ENCODE data around the gene WDR81.
"Not testable (repeated sequence)": the region's sequence is repeated elsewhere in the genome, so short reads cannot be mapped to it uniquely, and the experiment has no call there.

WDR81 gene

DNA sequence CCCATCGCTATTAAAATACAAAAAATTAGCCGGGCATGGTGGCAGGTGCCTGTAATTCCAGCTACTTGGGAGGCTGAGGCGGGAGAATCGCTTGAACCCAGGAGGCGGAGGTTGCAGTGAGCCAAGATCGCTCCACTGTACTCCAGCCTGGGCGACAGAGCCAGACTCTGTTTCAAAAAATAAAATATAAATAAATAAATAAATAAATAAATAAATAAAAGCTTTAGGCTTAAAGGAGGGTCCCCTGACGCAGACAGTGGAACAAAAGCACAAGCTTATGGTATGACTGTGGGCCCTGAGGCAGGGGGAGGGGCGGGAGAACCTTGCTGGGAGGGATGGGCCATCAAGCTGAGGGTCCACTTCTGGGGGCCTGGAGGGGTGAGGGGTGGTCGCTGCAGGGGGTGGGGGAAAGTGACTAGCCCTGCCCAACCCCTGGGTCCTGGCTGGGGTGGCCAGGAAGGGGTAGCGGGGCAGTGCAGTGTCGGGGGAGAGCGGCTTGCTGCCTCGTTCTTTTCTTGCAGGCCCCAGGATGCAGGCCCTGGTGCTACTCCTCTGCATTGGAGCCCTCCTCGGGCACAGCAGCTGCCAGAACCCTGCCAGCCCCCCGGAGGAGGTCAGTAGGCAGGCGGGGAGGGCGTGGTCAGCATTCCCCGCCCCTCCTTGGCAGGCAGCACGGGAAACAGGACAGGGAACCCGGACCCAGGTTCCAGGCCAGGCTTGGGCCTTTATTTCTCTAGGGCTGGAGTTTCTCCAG lies 42.1 kb downstream of the WDR81 start:
- no peak overlapping the region for H3K4me3 ChIP-seq (ENCODE audit: control insufficient read depth, low read depth, low read length)
- DNase-seq (ENCODE audit: low read depth) = no peak
- TF ChIP-seq, protein P1, sequence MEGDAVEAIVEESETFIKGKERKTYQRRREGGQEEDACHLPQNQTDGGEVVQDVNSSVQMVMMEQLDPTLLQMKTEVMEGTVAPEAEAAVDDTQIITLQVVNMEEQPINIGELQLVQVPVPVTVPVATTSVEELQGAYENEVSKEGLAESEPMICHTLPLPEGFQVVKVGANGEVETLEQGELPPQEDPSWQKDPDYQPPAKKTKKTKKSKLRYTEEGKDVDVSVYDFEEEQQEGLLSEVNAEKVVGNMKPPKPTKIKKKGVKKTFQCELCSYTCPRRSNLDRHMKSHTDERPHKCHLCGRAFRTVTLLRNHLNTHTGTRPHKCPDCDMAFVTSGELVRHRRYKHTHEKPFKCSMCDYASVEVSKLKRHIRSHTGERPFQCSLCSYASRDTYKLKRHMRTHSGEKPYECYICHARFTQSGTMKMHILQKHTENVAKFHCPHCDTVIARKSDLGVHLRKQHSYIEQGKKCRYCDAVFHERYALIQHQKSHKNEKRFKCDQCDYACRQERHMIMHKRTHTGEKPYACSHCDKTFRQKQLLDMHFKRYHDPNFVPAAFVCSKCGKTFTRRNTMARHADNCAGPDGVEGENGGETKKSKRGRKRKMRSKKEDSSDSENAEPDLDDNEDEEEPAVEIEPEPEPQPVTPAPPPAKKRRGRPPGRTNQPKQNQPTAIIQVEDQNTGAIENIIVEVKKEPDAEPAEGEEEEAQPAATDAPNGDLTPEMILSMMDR (IDR thresholded peaks at IDR 0.05; ENCODE audit: control insufficient read depth, insufficient read depth, low read depth, low read length, missing control alignments) = no peak

DNA sequence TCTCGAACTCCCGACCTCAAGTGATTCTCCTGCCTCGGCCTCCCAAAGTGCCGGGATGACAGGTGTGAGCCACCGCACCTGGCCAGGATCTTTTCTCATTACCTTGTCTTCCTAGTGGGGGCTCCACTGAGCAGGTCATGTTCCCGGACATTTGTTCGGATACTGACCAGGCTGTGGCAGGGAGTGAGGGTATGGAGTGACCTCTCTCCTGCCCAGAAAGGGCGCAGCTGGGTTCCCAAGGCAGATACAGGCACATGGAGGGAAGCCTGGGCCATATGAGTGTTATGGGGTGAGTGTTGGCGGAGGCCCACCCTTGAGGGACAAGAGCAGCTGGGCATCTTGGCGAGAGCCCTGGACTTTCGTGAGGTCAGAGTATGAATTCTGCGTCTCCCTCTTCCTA lies 42.9 kb downstream of the WDR81 start:
- H3K4me3 ChIP-seq (ENCODE audit: control insufficient read depth, low read depth, low read length) = no peak overlapping the region
- TF ChIP-seq, protein P1 (IDR thresholded peaks at IDR 0.05; ENCODE audit: control insufficient read depth, insufficient read depth, low read depth, low read length, missing control alignments) = no peak
- DNase-seq (ENCODE audit: low read depth) = no peak

DNA sequence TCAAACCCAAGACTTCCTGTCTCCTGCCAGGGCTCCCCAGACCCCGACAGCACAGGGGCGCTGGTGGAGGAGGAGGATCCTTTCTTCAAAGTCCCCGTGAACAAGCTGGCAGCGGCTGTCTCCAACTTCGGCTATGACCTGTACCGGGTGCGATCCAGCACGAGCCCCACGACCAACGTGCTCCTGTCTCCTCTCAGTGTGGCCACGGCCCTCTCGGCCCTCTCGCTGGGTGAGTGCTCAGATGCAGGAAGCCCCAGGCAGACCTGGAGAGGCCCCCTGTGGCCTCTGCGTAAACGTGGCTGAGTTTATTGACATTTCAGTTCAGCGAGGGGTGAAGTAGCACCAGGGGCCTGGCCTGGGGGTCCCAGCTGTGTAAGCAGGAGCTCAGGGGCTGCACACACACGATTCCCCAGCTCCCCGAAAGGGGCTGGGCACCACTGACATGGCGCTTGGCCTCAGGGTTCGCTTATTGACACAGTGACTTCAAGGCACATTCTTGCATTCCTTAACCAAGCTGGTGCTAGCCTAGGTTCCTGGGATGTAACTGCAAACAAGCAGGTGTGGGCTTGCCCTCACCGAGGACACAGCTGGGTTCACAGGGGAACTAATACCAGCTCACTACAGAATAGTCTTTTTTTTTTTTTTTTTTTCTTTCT lies 45.4 kb downstream of the WDR81 start:
- TF ChIP-seq, protein P1 (IDR thresholded peaks at IDR 0.05; ENCODE audit: control insufficient read depth, insufficient read depth, low read depth, low read length, missing control alignments) = no peak
- no peak overlapping the region for H3K4me3 ChIP-seq (ENCODE audit: control insufficient read depth, low read depth, low read length)
- DNase-seq (ENCODE audit: low read depth) = no peak

DNA sequence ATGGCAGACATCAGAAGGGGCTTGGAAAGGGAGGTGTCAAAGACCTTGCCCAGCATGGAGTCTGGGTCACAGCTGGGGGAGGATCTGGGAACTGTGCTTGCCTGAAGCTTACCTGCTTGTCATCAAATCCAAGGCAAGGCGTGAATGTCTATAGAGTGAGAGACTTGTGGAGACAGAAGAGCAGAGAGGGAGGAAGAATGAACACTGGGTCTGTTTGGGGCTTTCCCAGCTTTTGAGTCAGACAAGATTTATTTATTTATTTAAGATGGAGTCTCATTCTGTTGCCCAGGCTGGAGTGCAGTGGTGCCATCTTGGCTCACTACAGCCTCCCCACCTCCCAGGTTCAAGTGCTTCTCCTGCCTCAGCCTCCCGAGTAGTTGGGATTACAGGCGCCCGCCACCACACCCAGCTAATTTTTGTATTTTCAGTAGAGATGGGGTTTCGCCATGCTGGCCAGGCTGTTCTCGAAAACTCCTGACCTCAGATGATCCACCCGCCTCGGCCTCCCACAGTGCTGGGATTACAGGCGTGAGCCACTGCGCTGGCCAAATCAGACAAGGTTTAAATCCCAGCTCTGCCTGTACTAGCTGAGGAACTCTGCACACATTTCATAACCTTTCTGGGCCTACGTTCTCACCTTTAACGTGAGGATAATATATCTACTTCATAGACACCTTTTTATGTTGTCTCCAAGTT lies 48.6 kb downstream of the WDR81 start:
- H3K4me3 ChIP-seq (ENCODE audit: control insufficient read depth, low read depth, low read length); DNase-seq (ENCODE audit: low read depth): not testable (repeated sequence)

DNA sequence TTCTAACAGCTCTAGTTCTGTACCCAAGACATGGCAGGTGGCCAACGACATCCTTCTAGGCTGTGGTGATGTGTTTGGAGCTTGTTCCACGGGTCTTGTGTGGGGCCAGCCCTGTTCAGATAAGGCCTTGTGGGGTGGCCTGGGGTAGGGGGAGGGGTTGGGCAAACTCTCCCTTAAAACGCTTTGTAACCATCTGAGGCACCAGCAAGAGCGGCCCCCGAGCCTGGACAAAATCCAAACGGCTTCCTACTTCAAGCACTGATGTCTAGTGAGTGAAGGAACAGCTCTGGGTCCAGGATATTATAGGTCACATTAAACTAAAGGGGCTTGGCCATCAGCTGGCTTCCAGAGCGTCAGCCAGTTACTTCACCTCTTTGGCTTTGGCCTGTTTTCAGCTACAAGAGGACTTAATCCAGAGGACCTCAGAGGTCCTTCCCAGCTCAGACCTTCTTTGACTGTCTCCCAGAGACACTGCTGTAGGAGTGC lies 49.2 kb downstream of the WDR81 start:
- DNase-seq (ENCODE audit: low read depth) = no peak
- TF ChIP-seq, protein P1 (IDR thresholded peaks at IDR 0.05; ENCODE audit: control insufficient read depth, insufficient read depth, low read depth, low read length, missing control alignments) = no peak
- H3K4me3 ChIP-seq (ENCODE audit: control insufficient read depth, low read depth, low read length) = no peak overlapping the region

DNA sequence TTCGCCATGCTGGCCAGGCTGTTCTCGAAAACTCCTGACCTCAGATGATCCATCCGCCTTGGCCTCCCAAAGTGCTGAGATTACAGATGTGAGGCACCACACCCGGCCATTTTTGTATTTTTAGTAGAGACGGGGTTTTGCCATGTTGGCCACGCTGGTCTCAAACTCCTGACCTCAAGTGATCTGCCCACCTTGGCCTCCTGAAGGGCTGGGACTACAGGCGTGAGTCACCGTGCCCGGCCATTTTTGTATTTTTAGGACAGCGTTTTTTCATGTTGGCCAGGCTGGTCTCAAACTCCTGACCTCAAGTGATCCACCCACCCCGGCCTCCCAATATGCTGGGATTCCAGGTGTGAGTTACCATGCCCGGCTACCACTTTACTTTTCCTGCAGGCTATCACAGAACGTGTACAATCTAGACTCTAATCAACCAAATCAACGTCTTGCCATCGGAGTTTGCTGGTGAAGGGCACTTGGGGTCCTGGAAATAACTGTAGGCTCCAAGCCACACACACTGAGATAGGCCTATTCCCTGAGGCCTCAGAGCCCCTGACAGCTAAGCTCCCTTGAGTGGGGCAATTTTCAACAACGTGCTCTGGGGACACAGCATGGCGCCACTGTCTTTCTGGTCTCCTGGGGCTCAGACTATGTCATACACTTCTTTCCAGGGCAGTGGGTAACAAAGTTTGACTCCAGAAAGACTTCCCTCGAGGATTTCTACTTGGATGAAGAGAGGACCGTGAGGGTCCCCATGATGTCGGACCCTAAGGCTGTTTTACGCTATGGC lies 50.1 kb downstream of the WDR81 start:
- TF ChIP-seq, protein P1 (IDR thresholded peaks at IDR 0.05; ENCODE audit: control insufficient read depth, insufficient read depth, low read depth, low read length, missing control alignments) = no peak
- no peak for DNase-seq (ENCODE audit: low read depth)

More for the DNA sequence above, 50.1 kb downstream of the WDR81 start:
- H3K4me3 ChIP-seq (ENCODE audit: control insufficient read depth, low read depth, low read length) = no peak overlapping the region
